Endothelial cell of umbilical vein (primary cell): ENCODE measurements around the gene MORF4L1. TPM values are rescaled to one million over a fixed set of nuclear protein-coding genes. Genes with fewer than 3 reads are reported as not detected.

Experiments
- BruUV-seq: library from RNA; stranded (reverse); fragments of 400-500 nt; replicated peaks from 2 replicates; lab custom pipeline; 2021; lab: Mats Ljungman, UMichigan
- CTCF ChIA-PET: fragments of 300-600, 350-600 bp; sonication (Branson Sonifier 250); formaldehyde crosslinking; loops from one replicate; lab custom pipeline; 2021; ENCODE audit warnings: antibody characterized with exemption, inconsistent platforms; lab: Charles Lee
- POLR2A ChIA-PET: fragments of 300-600, 350-600 bp; sonication (Branson Sonifier 250); formaldehyde crosslinking; loops from one replicate; lab custom pipeline; 2021; ENCODE audit warnings: antibody characterized with exemption, inconsistent platforms; lab: Charles Lee
- DNase-seq: peaks from one replicate; pipeline ENCODE4 v3.0.0-alpha.2; 2011; ENCODE audit warnings: low read depth, low spot score
- FAIRE-seq: peaks from 2 replicates; lab custom pipeline; 2011; peaks lifted over from hg19 to GRCh38; lab: Jason Lieb, UNC
- H2AFZ ChIP-seq: 2 replicates; pipeline ENCODE4 v1.6.0; 2012; ENCODE audit warnings: low read depth, low read length, control low read depth, inconsistent platforms
- H3K27ac ChIP-seq: 2 replicates; pipeline ENCODE4 v1.5.1; 2011; ENCODE audit warnings: low read depth, mild to moderate bottlenecking, control low read depth, low read length, moderate library complexity; ENCODE audit not compliant: insufficient read depth
- H3K27me3 ChIP-seq, 2 experiments: 2 replicates each; pipeline versions ENCODE4 v1.6.0 to v1.6.1; 2011; ENCODE audit warnings: low read length in 2 of 2, mixed read lengths in 1 of 2; ENCODE audit not compliant: control insufficient read depth in 2 of 2, insufficient read depth in 2 of 2
- H3K36me3 ChIP-seq, 2 experiments: 2 replicates in 1 of 2; 3 replicates in 1 of 2; pipeline ENCODE4 v1.5.1; 2011; ENCODE audit warnings: low read length in 2 of 2, mild to moderate bottlenecking in 1 of 2, moderate library complexity in 1 of 2; ENCODE audit not compliant: control insufficient read depth in 2 of 2, insufficient read depth in 2 of 2; ENCODE audit errors: extremely low read depth in 1 of 2
- H3K4me1 ChIP-seq: 3 replicates; pipeline ENCODE4 v1.5.1; 2011; ENCODE audit warnings: mild to moderate bottlenecking, low read length; ENCODE audit not compliant: control insufficient read depth, insufficient read depth; ENCODE audit errors: extremely low read depth
- H3K4me2 ChIP-seq: 2 replicates; pipeline ENCODE4 v1.6.1; 2011; ENCODE audit warnings: low read length, control low read depth, mixed read lengths; ENCODE audit not compliant: insufficient read depth
- H3K4me3 ChIP-seq, 3 experiments: fragments of 200-600 bp in 1 of 3; sonication (generic), shearing (Covaris generic) in 1 of 3; replicated peaks in 1 of 3; 2 replicates each; pipeline ENCODE4 v1.5.1; 2011 to 2016; ENCODE audit warnings: control low read depth in 3 of 3, low read length in 3 of 3, mild to moderate bottlenecking in 2 of 3, inconsistent platforms in 1 of 3, low read depth in 1 of 3, moderate library complexity in 1 of 3; ENCODE audit not compliant: insufficient read depth in 1 of 3
- H3K79me2 ChIP-seq: 2 replicates; pipeline ENCODE4 v1.6.0; 2012; ENCODE audit warnings: low read length, inconsistent platforms; ENCODE audit not compliant: control insufficient read depth, insufficient read depth
- H3K9ac ChIP-seq: replicated peaks from 2 replicates; pipeline ENCODE3; 2011; ENCODE audit warnings: low read length, control low read depth; ENCODE audit not compliant: insufficient read depth; ENCODE audit errors: extremely low read depth
- H3K9me1 ChIP-seq: replicated peaks from 3 replicates; pipeline ENCODE4 v1.6.0; 2011; ENCODE audit warnings: mild to moderate bottlenecking, low read length; ENCODE audit not compliant: control insufficient read depth, insufficient read depth; ENCODE audit errors: extremely low read depth
- H3K9me3 ChIP-seq: replicated peaks from 2 replicates; pipeline ENCODE4 v1.5.1; 2012; ENCODE audit warnings: low read length, inconsistent platforms; ENCODE audit not compliant: control insufficient read depth, insufficient read depth
- H4K20me1 ChIP-seq: replicated peaks from 2 replicates; pipeline ENCODE3; 2011; ENCODE audit warnings: mild to moderate bottlenecking, low read length; ENCODE audit not compliant: control insufficient read depth, insufficient read depth; ENCODE audit errors: extremely low read depth
- EZH2 ChIP-seq: IDR thresholded peaks from 2 replicates; pipeline ENCODE4 v1.6.1; 2012; ENCODE audit warnings: borderline replicate concordance, low read depth, mild to moderate bottlenecking, moderate library complexity, low read length, inconsistent platforms; ENCODE audit not compliant: severe bottlenecking
- FOS ChIP-seq: IDR thresholded peaks from 2 replicates; pipeline ENCODE4 v1.6.1; 2011; ENCODE audit warnings: mild to moderate bottlenecking, low read length, moderate library complexity, borderline replicate concordance; ENCODE audit not compliant: insufficient read depth
- GATA2 ChIP-seq: IDR thresholded peaks from 2 replicates; pipeline ENCODE4 v1.7.0; 2011; ENCODE audit warnings: low read depth, mild to moderate bottlenecking, moderate library complexity, mixed read lengths, low read length; ENCODE audit not compliant: insufficient read length, insufficient read depth
- JUN ChIP-seq: IDR thresholded peaks from 2 replicates; pipeline ENCODE4 v1.6.1; 2011; ENCODE audit warnings: borderline replicate concordance, low read depth; ENCODE audit not compliant: insufficient read length, insufficient read depth
- MYC ChIP-seq: IDR thresholded peaks from one replicate; pipeline ENCODE4 v1.6.1; 2011; ENCODE audit warnings: mild to moderate bottlenecking, low read depth, low read length
- POLR2A ChIP-seq: IDR thresholded peaks from 2 replicates; pipeline ENCODE4 v1.6.1; 2012; ENCODE audit warnings: low read depth, mild to moderate bottlenecking, control low read depth, low read length
- POLR2AphosphoS5 ChIP-seq: IDR thresholded peaks from 2 replicates; pipeline ENCODE4 v1.6.1; 2012; ENCODE audit warnings: low read depth, mild to moderate bottlenecking, control low read depth, low read length, moderate library complexity; ENCODE audit not compliant: insufficient read depth
- dilution Hi-C: fragments of 300-500 bp; cut with MboI; formaldehyde crosslinking; loops from one replicate; pipeline ENCODE4 v1.15.0; 2019; ENCODE audit warnings: low sequenced_read_pairs; ENCODE audit not compliant: extremely low pct_ligation_motif_present
- intact Hi-C: fragments of 100-400 bp; cut with micrococcal nuclease; formaldehyde crosslinking; loops from one replicate; pipeline ENCODE4 v1.10.0; 2022
- polyA plus RNA-seq, 4 experiments: library from polyadenylated mRNA; depleted of rRNA in 3 of 4; stranded (reverse) in 3 of 4; unstranded in 1 of 4; fragments of >200 nt; gene quantifications; 2 replicates each; pipeline versions ENCODE4 v1.2.1 to v1.2.3, GENCODE V29; 2011 to 2012; ENCODE audit warnings: missing spikeins in 1 of 4
- small RNA-seq: library from RNA; depleted of rRNA; stranded (forward); fragments of <200 nt; gene quantifications from one replicate; pipeline ENCODE3, GENCODE V24; 2012; ENCODE audit warnings: low replicate concordance, low read depth; ENCODE audit not compliant: insufficient read depth, insufficient read length
- total RNA-seq: library from RNA; stranded (reverse); gene quantifications from 2 replicates; pipeline ENCODE4 v1.2.3, GENCODE V29; 2021
- TF ChIP-seq, protein P1 (sequence below): IDR thresholded peaks from 2 replicates; pipeline ENCODE4 v1.6.1; 2011; ENCODE audit not compliant: insufficient read depth, insufficient read length
- TF ChIP-seq, protein P2 (sequence below), 2 donors: IDR thresholded peaks; 1 replicate in 1 of 2; 2 replicates in 1 of 2; pipeline ENCODE4 v1.5.1; 2011; ENCODE audit warnings: low read length in 2 of 2, mild to moderate bottlenecking in 2 of 2, moderate library complexity in 2 of 2, control low read depth in 1 of 2, inconsistent platforms in 1 of 2, low read depth in 1 of 2; ENCODE audit not compliant: insufficient read depth in 1 of 2; ENCODE audit errors: extremely low read depth in 1 of 2

Gene MORF4L1
- total and polyA plus RNA-seq, 2 donors (not counting 3 experiments of a cell fraction or from before 2014, with no cell fraction given), result 164 to 404 TPM

DNA sequence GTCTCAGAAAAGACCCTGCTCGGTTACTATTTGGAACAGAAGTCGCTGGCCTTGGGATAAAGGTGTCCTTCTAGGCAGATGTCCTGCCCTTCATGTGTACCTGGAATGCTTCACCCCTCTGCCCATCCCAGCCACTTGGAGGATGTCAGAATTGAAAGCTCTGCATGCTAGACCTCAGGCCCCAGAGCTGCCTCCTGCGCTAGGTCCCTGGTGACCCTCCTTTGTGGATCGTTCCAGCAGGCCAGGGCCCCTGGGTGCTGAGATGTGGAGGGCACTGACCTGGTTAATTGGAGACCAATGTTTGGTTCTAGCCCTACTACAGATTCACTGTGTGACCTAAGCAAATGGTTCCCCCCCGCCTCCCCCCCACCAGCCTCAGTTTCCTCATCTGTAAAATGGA is 74.8 kb downstream of the MORF4L1 start:
- H3K4me2 ChIP-seq, result no peak overlapping the region
- H3K79me2 ChIP-seq, result no peaks in the 10 kb centered on the region
- ChIA-PET POLR2A (no interaction called here), CTCF (interaction anchor here (1.0 to 1.3 kb wide), 3 partner anchors 12 to 60 kb away, joined by 3 to 5 read pairs (median 4); no protein-coding TSS in a partner anchor)
- H3K36me3 ChIP-seq, result no peaks in the 10 kb centered on the region
- no peaks in the 10 kb centered on the region for H3K9me1 ChIP-seq
- dilution Hi-C loops, result no loop called here
- TF ChIP-seq EZH2, result no peak
- TF ChIP-seq FOS, result no peak
- no peak for TF ChIP-seq POLR2AphosphoS5
- no peak for TF ChIP-seq JUN
- TF ChIP-seq, protein P1, sequence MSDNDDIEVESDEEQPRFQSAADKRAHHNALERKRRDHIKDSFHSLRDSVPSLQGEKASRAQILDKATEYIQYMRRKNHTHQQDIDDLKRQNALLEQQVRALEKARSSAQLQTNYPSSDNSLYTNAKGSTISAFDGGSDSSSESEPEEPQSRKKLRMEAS, result no peak
- TF ChIP-seq MYC, result no peak
- no peak for TF ChIP-seq POLR2A
- TF ChIP-seq, protein P2, sequence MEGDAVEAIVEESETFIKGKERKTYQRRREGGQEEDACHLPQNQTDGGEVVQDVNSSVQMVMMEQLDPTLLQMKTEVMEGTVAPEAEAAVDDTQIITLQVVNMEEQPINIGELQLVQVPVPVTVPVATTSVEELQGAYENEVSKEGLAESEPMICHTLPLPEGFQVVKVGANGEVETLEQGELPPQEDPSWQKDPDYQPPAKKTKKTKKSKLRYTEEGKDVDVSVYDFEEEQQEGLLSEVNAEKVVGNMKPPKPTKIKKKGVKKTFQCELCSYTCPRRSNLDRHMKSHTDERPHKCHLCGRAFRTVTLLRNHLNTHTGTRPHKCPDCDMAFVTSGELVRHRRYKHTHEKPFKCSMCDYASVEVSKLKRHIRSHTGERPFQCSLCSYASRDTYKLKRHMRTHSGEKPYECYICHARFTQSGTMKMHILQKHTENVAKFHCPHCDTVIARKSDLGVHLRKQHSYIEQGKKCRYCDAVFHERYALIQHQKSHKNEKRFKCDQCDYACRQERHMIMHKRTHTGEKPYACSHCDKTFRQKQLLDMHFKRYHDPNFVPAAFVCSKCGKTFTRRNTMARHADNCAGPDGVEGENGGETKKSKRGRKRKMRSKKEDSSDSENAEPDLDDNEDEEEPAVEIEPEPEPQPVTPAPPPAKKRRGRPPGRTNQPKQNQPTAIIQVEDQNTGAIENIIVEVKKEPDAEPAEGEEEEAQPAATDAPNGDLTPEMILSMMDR (IDR thresholded peaks at IDR 0.05; ENCODE audit: extremely low read depth in 1 of 2, insufficient read depth in 1 of 2, low read depth in 1 of 2, low read length in 2 of 2), result no peak
- TF ChIP-seq GATA2, result no peak
- DNase-seq, result no peak
- no TSS peak for BruUV-seq
- H3K4me3 ChIP-seq, result no peak overlapping the region
- FAIRE-seq, result no peak
- H2AFZ ChIP-seq, result no peak overlapping the region
- peaks cover 14% of the 10 kb centered on the region for H3K4me1 ChIP-seq
- H3K27ac ChIP-seq, result no peak overlapping the region
- H3K27me3 ChIP-seq, result peaks cover 11 to 13% of the 10 kb centered on the region in 2 experiments
- intact Hi-C loops, result no loop called here
- H3K9ac ChIP-seq, result no peak overlapping the region
- H3K9me3 ChIP-seq, result no peaks in the 10 kb centered on the region
- H4K20me1 ChIP-seq, result no peaks in the 10 kb centered on the region

Small RNAs within 50 kb of the gene (small RNA-seq; reads per million reads assigned to genes)
- gene RNU6-415P, result not detected

Other genes starting within 250 kb of the MORF4L1 start
- gene CHRNB4, start 231.7 kb upstream of the MORF4L1 start, total RNA-seq, result not detected in 2 replicates
- 0.03 and 0.08 TPM in 2 replicates for gene CHRNB4, start 231.7 kb upstream of the MORF4L1 start, polyA plus RNA-seq
- 56.4 and 64.7 TPM in 2 replicates for gene ADAMTS7, start 61.4 kb upstream of the MORF4L1 start, total RNA-seq
- 49.6 and 58.5 TPM in 2 replicates for gene ADAMTS7, start 61.4 kb upstream of the MORF4L1 start, polyA plus RNA-seq
- 1.8 and 7.0 TPM in 2 replicates for gene CTSH, start 72.2 kb downstream of the MORF4L1 start, total RNA-seq
- 7.4 and 9.0 TPM in 2 replicates for gene CTSH, start 72.2 kb downstream of the MORF4L1 start, polyA plus RNA-seq
- gene RASGRF1, start 217.9 kb downstream of the MORF4L1 start, total RNA-seq, result not detected in 2 replicates
- gene RASGRF1, start 217.9 kb downstream of the MORF4L1 start, polyA plus RNA-seq, result 0.04 and 0.11 TPM in 2 replicates